SU-DHL-6 (cell line): ENCODE measurements around the gene GGACT.

ENCODE experiments used
- H2AFZ ChIP-seq: fragments of 200-600 bp; sonication (generic); 2 replicates; pipeline ENCODE4 v1.6.1; 2014; ENCODE audit warnings: low read depth, mild to moderate bottlenecking, moderate library complexity, mixed read lengths, antibody characterized with exemption, low read length; ENCODE audit not compliant: severe bottlenecking
- H3F3A ChIP-seq: fragments of 200-600 bp; shearing (Covaris generic); 2 replicates; pipeline ENCODE4 v1.6.0; 2016; ENCODE audit warnings: antibody characterized with exemption, mild to moderate bottlenecking; ENCODE audit not compliant: insufficient read depth
- H3K27ac ChIP-seq: fragments of 200-600 bp; sonication (generic); 2 replicates; pipeline ENCODE4 v1.5.1; 2016; ENCODE audit warnings: low read depth, mild to moderate bottlenecking, low read length, moderate library complexity, mixed read lengths
- H3K27me3 ChIP-seq: fragments of 200-600 bp; sonication (generic), shearing (Covaris generic); 2 replicates; pipeline ENCODE4 v1.6.0; 2014; ENCODE audit warnings: mild to moderate bottlenecking, low read length
- H3K36me3 ChIP-seq: fragments of 200-600 bp; sonication (generic); 2 replicates; pipeline ENCODE4 v1.6.1; 2014; ENCODE audit warnings: mild to moderate bottlenecking, low read length, mixed read lengths
- H3K4me2 ChIP-seq: fragments of 300-600, 200-600 bp; shearing (Covaris generic), sonication (generic); 2 replicates; pipeline ENCODE4 v1.6.0; 2014; ENCODE audit warnings: low read length, low read depth, mild to moderate bottlenecking; ENCODE audit not compliant: poor library complexity, severe bottlenecking
- H3K4me3 ChIP-seq: fragments of 200-600 bp; sonication (generic); 2 replicates; pipeline ENCODE4 v1.5.1; 2014; ENCODE audit warnings: antibody characterized with exemption, low read length, mild to moderate bottlenecking, mixed read lengths; ENCODE audit not compliant: insufficient read depth, poor library complexity, severe bottlenecking
- H3K79me2 ChIP-seq: fragments of 200-600 bp; sonication (generic); 2 replicates; pipeline ENCODE4 v1.6.1; 2014; ENCODE audit warnings: mild to moderate bottlenecking, low read length, moderate library complexity; ENCODE audit not compliant: insufficient read depth
- H3K9ac ChIP-seq: fragments of 200-600 bp; sonication (generic); 2 replicates; pipeline ENCODE4 v1.7.0; 2014; ENCODE audit warnings: mild to moderate bottlenecking, low read length
- H3K9me2 ChIP-seq: fragments of 200-600 bp; sonication (generic); replicated peaks from 2 replicates; pipeline ENCODE4 v1.6.1; 2014; ENCODE audit warnings: low read length; ENCODE audit not compliant: insufficient read depth
- H3K9me3 ChIP-seq: fragments of 200-600 bp; sonication (generic); 2 replicates; pipeline ENCODE4 v1.6.1; 2014; ENCODE audit warnings: low read length, mixed read lengths; ENCODE audit not compliant: insufficient read depth
- H4K20me1 ChIP-seq: fragments of 200-600 bp; sonication (generic); 2 replicates; pipeline ENCODE4 v1.6.1; 2014; ENCODE audit warnings: low read depth, mild to moderate bottlenecking, antibody characterized with exemption, low read length, moderate library complexity, mixed read lengths
- EZH2phosphoT487 ChIP-seq: fragments of 200-600 bp; sonication (generic), shearing (Covaris generic); conservative IDR thresholded peaks from 2 replicates; pipeline ENCODE4 v1.6.1; 2018; ENCODE audit warnings: mild to moderate bottlenecking, antibody characterized with exemption, low read length, moderate library complexity, mixed read lengths
- TF ChIP-seq, protein P1 (sequence below): fragments of 200-600 bp; sonication (generic); IDR thresholded peaks from one replicate; pipeline ENCODE4 v1.5.1; 2017; ENCODE audit warnings: antibody characterized with exemption, mild to moderate bottlenecking, low read length, moderate library complexity; ENCODE audit not compliant: insufficient read depth, poor library complexity, severe bottlenecking

GGACT gene

GRCh38 chr13:100636441-100636840, 47.9 kb upstream of the GGACT start:
- H3K9me2 ChIP-seq, result no peaks in the 10 kb centered on the region
- H3F3A ChIP-seq, result no peaks in the 10 kb centered on the region
- H3K79me2 ChIP-seq, result no peaks in the 10 kb centered on the region
- no peak overlapping the region for H3K4me3 ChIP-seq
- H2AFZ ChIP-seq, result no peak overlapping the region
- H4K20me1 ChIP-seq, result no peaks in the 10 kb centered on the region
- no peak overlapping the region for H3K27ac ChIP-seq
- peaks cover 10% of the 10 kb centered on the region; the same call in 1 of the 2 replicates for H3K36me3 ChIP-seq
- no peaks in the 10 kb centered on the region for H3K27me3 ChIP-seq
- TF ChIP-seq, protein P1, sequence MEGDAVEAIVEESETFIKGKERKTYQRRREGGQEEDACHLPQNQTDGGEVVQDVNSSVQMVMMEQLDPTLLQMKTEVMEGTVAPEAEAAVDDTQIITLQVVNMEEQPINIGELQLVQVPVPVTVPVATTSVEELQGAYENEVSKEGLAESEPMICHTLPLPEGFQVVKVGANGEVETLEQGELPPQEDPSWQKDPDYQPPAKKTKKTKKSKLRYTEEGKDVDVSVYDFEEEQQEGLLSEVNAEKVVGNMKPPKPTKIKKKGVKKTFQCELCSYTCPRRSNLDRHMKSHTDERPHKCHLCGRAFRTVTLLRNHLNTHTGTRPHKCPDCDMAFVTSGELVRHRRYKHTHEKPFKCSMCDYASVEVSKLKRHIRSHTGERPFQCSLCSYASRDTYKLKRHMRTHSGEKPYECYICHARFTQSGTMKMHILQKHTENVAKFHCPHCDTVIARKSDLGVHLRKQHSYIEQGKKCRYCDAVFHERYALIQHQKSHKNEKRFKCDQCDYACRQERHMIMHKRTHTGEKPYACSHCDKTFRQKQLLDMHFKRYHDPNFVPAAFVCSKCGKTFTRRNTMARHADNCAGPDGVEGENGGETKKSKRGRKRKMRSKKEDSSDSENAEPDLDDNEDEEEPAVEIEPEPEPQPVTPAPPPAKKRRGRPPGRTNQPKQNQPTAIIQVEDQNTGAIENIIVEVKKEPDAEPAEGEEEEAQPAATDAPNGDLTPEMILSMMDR, result no peak
- TF ChIP-seq EZH2phosphoT487, result no peak
- H3K4me2 ChIP-seq, result no peak overlapping the region
- no peaks in the 10 kb centered on the region for H3K9me3 ChIP-seq
- no peak overlapping the region for H3K9ac ChIP-seq

GRCh38 chr13:100636004-100636403, 47.4 kb upstream of the GGACT start:
- Histone ChIP-seq H3K9me2 (no peaks in the 10 kb centered on the region), H3K9me3 (no peaks in the 10 kb centered on the region), H4K20me1 (no peaks in the 10 kb centered on the region), H3K27ac (no peak overlapping the region), H3F3A (no peaks in the 10 kb centered on the region), H2AFZ (no peak overlapping the region), H3K9ac (no peak overlapping the region), H3K36me3 (peaks cover 10% of the 10 kb centered on the region; the same call in 1 of the 2 replicates), H3K4me2 (no peak overlapping the region), H3K27me3 (no peaks in the 10 kb centered on the region), H3K79me2 (no peaks in the 10 kb centered on the region), H3K4me3 (no peak overlapping the region)
- TF ChIP-seq, protein P1, result no peak
- no peak for TF ChIP-seq EZH2phosphoT487

DNA sequence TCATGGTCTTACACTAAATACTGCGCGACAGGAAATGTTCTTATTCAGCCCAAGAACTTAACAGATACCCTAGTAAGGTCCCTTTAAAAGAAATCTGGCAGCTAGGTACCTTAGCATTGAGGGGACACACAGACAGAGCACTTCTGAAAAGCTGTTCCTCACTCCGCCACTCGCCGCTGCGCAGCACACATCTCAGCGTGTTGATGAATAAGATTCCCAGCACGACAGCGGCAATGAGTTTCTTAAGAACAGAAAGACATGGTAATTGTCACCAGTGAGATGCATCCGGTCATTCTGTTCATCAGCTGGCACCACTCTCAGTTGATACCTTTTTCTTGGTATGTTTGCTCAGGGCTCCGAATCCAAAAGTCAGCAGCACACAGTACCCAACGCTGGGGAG, 46.1 kb upstream of the GGACT start:
- Histone ChIP-seq H3K9me2 (no peaks in the 10 kb centered on the region), H3K36me3 (peaks cover 10% of the 10 kb centered on the region; the same call in 1 of the 2 replicates), H3K9ac (no peak overlapping the region), H3K4me3 (no peak overlapping the region), H3K27me3 (no peaks in the 10 kb centered on the region), H3K9me3 (no peaks in the 10 kb centered on the region), H3K79me2 (no peaks in the 10 kb centered on the region), H3F3A (no peaks in the 10 kb centered on the region), H3K4me2 (no peak overlapping the region), H2AFZ (no peak overlapping the region), H4K20me1 (no peaks in the 10 kb centered on the region), H3K27ac (no peak overlapping the region)
- TF ChIP-seq, protein P1, result no peak
- no peak for TF ChIP-seq EZH2phosphoT487
